Calu3 (cell line): Measurements from ENCODE around the gene PPP2R1B. TPM values are rescaled to one million over a fixed set of nuclear protein-coding genes. Genes with fewer than 3 reads are reported as not detected.

Experiments
- BruUV-seq: library from RNA; stranded (reverse); fragments of 400-500 nt; replicated peaks from 2 replicates; lab custom pipeline; 2021; lab: Mats Ljungman, UMichigan
- CTCF ChIA-PET: fragments of 300-600 bp; sonication (Branson Sonifier 250); formaldehyde crosslinking; loops from one replicate; lab custom pipeline; 2022; ENCODE audit warnings: antibody characterized with exemption; lab: Charles Lee
- DNase-seq: peaks from one replicate; pipeline ENCODE4 v3.0.0; 2022
- H3K27ac Mint-ChIP-seq: one replicate; pipeline ENCODE4 v1.8.0; 2022; ENCODE audit warnings: mixed read lengths; ENCODE audit not compliant: unreplicated experiment
- H3K27me3 Mint-ChIP-seq: one replicate; pipeline ENCODE4 v1.8.0; 2022; ENCODE audit warnings: mixed read lengths; ENCODE audit not compliant: unreplicated experiment
- H3K36me3 Mint-ChIP-seq: one replicate; pipeline ENCODE4 v1.8.0; 2022; ENCODE audit warnings: mild to moderate bottlenecking, moderate library complexity, mixed read lengths; ENCODE audit not compliant: insufficient read depth, unreplicated experiment
- H3K4me1 Mint-ChIP-seq: one replicate; pipeline ENCODE4 v1.8.0; 2022; ENCODE audit warnings: mild to moderate bottlenecking, low read depth, mixed read lengths; ENCODE audit not compliant: unreplicated experiment
- H3K4me3 Mint-ChIP-seq: one replicate; pipeline ENCODE4 v1.8.0; 2022; ENCODE audit warnings: mild to moderate bottlenecking, low read depth, moderate library complexity, mixed read lengths; ENCODE audit not compliant: unreplicated experiment
- H3K9me3 Mint-ChIP-seq: one replicate; pipeline ENCODE4 v1.8.0; 2022; ENCODE audit warnings: low read depth, mixed read lengths; ENCODE audit not compliant: unreplicated experiment
- intact Hi-C: fragments of 100-400 bp; cut with micrococcal nuclease; formaldehyde crosslinking; loops from one replicate; pipeline ENCODE4 v1.10.0; 2022; ENCODE audit not compliant: unreplicated experiment
- total RNA-seq: library from RNA; stranded (reverse); gene quantifications from 2 replicates; pipeline ENCODE4 v1.2.3, GENCODE V29; 2022
- TF ChIP-seq, protein P1 (sequence below): fragments of 200-600 bp; IDR thresholded peaks from one replicate; pipeline ENCODE4 v1.8.0; 2022; ENCODE audit warnings: antibody characterized with exemption; ENCODE audit not compliant: unreplicated experiment

PPP2R1B gene
- total RNA-seq, 1 experiment from 2014 or later: 24.0 TPM

DNA sequence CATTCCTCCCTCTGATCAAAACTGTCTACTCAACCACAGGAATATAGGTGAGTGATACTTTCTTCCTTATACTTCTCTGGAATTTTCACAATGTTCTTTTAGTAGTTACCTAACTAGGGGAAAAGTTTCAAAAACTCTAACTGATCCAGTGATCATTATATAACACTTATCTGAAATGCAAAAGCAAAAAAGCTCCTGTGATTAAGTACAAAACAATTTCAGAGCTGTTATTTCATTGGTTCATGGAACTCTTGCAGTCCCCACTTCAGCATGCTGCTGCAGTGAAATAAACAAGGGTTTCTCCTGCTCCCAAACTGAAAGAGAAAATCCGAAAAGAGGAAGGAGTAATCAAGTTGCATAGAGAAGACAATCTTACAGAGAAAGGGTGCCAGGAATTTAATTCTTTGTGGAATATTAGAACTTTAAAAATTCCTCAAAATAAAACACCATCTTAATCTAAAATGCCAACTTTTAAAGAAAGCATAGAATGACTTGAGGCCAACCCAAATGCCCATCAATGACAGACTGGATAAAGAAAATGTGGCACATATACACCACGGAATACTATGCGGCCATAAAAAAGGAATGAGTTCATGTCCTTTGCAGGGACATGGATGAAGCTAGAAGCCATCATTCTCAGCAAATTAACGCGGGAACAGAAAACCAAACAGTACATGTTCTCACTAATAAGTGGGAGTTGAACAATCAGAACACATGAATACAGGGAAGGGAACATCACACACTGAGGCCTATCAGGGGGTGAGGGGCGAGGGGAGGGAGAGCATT lies 20.3 kb downstream of the PPP2R1B start:
- H3K27me3 Mint-ChIP-seq: no peaks in the 10 kb centered on the region
- peaks cover 11% of the 10 kb centered on the region for H3K4me1 Mint-ChIP-seq
- H3K27ac Mint-ChIP-seq: peak overlapping the region; percentile 27

DNA sequence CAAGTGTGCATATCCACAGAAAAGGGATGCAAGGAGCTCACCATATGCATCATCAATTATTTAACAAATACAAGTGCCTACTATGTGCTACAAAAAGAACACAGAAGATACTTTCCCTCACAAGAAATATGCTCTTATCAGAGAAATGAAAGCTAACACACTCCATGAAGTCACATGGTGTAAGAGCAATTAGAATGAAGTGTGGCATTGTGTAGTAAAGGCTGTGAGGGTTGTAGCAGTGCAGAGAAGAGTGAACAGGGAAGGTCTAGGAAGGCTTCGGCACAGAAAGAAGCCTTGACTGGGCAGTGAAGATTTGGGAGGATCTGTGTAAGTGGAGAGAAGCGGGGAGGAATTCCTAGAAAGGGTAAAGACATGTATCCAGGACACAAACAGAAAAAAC lies 22.5 kb downstream of the PPP2R1B start:
- Mint-ChIP-seq H3K27me3 (no peaks in the 10 kb centered on the region), H3K9me3 (no peaks in the 10 kb centered on the region), H3K4me1 (peaks cover 11% of the 10 kb centered on the region), H3K36me3 (peaks cover 16% of the 10 kb centered on the region), H3K27ac (no peak overlapping the region), H3K4me3 (no peak overlapping the region)
- BruUV-seq: no TSS peak
- CTCF ChIA-PET: interaction anchor here (1.0 kb wide), 1 partner anchor 18 kb away, joined by 3 read pairs; no protein-coding TSS in a partner anchor
- DNase-seq: no peak
- intact Hi-C loops: no loop called here
- TF ChIP-seq, protein P1, sequence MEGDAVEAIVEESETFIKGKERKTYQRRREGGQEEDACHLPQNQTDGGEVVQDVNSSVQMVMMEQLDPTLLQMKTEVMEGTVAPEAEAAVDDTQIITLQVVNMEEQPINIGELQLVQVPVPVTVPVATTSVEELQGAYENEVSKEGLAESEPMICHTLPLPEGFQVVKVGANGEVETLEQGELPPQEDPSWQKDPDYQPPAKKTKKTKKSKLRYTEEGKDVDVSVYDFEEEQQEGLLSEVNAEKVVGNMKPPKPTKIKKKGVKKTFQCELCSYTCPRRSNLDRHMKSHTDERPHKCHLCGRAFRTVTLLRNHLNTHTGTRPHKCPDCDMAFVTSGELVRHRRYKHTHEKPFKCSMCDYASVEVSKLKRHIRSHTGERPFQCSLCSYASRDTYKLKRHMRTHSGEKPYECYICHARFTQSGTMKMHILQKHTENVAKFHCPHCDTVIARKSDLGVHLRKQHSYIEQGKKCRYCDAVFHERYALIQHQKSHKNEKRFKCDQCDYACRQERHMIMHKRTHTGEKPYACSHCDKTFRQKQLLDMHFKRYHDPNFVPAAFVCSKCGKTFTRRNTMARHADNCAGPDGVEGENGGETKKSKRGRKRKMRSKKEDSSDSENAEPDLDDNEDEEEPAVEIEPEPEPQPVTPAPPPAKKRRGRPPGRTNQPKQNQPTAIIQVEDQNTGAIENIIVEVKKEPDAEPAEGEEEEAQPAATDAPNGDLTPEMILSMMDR: no peak

More for the DNA sequence above, 20.3 kb downstream of the PPP2R1B start:
- Mint-ChIP-seq H3K36me3 (peaks cover 11% of the 10 kb centered on the region), H3K9me3 (no peaks in the 10 kb centered on the region), H3K4me3 (no peak overlapping the region)
- CTCF ChIA-PET: no interaction called here
- intact Hi-C loops: no loop called here
- TF ChIP-seq, protein P1: no peak
- no peak for DNase-seq
- no TSS peak for BruUV-seq

DNA sequence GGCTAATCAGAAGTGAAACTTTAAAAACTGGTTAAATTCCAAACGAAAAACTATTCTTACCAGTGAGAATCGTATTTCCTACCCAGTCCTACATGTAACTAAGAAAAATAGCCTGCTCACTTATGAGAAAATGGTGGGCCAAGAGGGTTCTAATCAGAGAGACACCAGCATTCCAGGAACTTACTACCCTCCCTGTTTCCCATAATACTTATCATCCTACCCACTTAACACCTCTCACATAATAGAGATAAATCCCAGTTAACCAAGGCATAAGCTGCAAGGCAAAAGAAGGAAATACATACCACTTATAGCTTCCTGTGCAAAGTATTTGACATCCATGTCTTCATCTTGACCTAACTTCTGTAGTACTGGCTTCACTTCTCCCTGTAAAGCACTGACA lies 24.4 kb downstream of the PPP2R1B start:
- Mint-ChIP-seq H3K4me1 (peaks cover 11% of the 10 kb centered on the region), H3K27me3 (no peaks in the 10 kb centered on the region), H3K9me3 (no peaks in the 10 kb centered on the region), H3K27ac (no peak overlapping the region), H3K36me3 (peaks cover 16% of the 10 kb centered on the region), H3K4me3 (no peak overlapping the region)
- TF ChIP-seq, protein P1: no peak
- intact Hi-C loops: no loop called here
- no TSS peak for BruUV-seq
- no peak for DNase-seq
- CTCF ChIA-PET: no interaction called here

DNA sequence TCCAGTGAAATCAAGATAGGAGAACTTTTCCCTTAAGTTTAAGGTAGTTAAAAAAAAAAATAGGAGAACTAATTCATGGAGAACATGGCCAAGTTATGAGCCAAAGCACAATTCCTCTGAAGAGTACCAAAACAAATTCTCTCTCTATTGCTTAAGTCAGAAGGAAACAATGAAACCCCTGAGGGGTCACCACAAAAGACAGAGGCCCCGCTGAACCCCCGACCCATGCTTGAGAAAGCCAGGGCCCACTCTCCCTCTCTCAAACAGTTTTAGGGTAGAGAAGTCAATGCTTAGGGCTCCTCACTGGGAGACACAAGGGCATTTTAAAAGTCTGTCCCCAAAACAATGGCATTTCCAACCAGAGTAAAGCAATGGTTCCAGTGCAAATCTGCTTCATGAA lies 26.9 kb downstream of the PPP2R1B start:
- no peak for DNase-seq
- BruUV-seq: no TSS peak
- Mint-ChIP-seq H3K27ac (no peak overlapping the region), H3K36me3 (peaks cover 16% of the 10 kb centered on the region), H3K4me1 (no peaks in the 10 kb centered on the region), H3K9me3 (no peaks in the 10 kb centered on the region), H3K4me3 (no peak overlapping the region), H3K27me3 (no peaks in the 10 kb centered on the region)
- CTCF ChIA-PET: no interaction called here
- TF ChIP-seq, protein P1: no peak
- intact Hi-C loops: no loop called here
